GM12872 (cell line): ENCODE data around the gene PICK1.

Experiments
- CTCF ChIP-seq: IDR thresholded peaks from 3 replicates; pipeline ENCODE4 v1.5.1; 2011; ENCODE audit warnings: low read depth, mild to moderate bottlenecking, low read length, moderate library complexity; ENCODE audit not compliant: insufficient read depth

Gene PICK1

GRCh38 chr22:38050720-38051119 lies 6.5 kb upstream of the PICK1 start:
- no peak for TF ChIP-seq CTCF

- no peak for TF ChIP-seq CTCF
These were observed 5.9 kb upstream of the PICK1 start for GRCh38 chr22:38051261-38051660.

- peak; percentile 88 for TF ChIP-seq CTCF
These were observed 5.0 kb upstream of the PICK1 start for GRCh38 chr22:38051900-38052862.

DNA sequence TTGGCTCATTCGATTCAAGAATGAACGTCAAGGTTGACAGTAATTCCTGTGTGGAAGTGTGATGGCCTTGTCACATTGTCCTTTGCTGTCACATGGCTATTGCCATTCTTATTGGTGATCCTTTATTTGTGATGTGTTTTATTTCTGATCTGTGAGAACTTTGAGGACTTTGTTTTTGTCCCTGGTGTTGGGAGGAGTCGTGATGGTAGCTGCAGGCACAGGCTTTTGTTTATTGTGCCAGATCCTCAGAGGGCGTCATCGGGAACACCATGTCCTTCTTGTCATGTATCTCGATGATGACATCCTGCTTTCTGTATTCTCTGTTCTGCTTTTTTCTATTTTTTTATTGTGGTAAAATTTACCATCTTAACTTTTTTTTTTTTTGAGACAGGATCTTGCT lies 5.6 kb downstream of the PICK1 start:
- no peak for TF ChIP-seq CTCF

DNA sequence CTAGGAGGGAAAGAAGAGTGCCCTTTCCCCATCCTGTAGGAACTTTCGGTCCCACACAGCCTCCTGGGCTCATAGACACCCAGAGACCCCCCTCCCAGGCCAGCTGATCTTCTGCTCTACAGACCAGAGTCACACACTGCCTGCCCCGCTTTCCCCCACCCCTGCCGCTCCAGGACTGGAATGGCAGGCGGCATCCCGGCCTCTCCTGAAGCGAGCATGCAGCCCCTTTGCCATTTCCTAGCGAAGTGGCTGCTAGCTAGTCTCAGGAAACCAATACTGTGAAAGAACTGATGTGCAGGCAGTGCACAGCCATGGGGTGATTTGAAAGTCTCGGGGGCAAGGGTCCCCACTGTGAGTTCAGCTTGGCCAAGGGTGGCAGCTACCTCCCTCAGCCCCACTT lies 8.3 kb downstream of the PICK1 start:
- no peak for TF ChIP-seq CTCF

DNA sequence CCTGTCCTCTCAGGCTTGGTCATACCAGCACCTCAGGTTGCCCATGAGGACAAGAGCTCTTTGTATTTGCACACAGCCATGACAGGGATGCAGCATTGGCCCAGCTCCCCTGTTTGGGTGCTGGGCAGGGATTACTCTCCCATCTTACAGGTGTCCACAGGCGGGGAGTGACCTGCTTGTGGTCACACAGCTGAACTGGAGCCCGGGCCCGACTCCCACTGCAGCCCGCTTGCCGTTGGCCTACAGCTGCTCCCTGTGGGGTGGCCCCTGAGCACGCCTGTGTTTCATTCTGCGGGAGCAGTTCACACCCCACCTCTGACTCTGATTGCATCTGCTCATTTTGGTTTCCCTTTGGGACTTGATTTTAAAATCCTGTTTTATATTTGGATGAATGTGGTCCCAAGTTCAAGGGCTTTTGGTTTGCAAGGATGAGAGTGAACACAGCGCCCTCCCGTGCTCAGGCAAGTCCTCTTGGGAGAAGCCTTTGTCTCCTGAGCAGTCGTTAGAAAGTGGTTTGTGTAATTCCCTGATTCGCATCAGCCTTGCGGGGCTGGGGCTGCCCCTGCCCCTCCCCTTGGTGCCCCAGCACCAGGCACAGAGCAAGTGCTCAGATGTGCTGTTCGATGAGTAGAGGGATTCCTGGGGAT lies 9.3 kb downstream of the PICK1 start:
- no peak for TF ChIP-seq CTCF

DNA sequence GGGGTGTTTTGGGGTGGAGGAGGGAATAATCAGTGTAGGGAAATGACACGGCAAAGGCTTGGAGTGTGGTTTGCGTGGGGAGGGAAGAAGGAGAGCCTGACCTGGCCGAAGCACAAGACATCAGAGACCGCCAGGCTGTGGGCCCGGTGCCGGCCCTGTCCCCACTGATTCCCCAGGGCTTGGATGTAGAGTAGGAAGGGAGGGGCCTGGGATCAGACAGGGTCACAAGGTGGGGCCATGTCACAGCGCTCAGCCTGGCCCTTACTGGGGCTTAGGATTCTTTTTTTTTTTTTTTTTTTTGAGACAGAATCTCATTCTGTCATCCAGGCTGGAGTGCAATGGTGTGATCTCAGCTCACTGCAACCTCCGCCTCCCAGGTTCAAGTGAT lies 9.8 kb downstream of the PICK1 start:
- TF ChIP-seq CTCF: no peak
